Measurements from ENCODE around the gene BTLA. TPM values are rescaled to one million over a fixed set of nuclear protein-coding genes. Genes with fewer than 3 reads are reported as not detected.
A peak's percentile ranks its signal among the peaks of the same experiment; 100 is the strongest.

The BTLA gene
- total and polyA plus RNA-seq, 2 experiments from 2014 or later, result not detected

GRCh38 chr3:112437146-112438022, 61.9 kb downstream of the BTLA start:
- no peak for DNase-seq (ENCODE audit: low spot score)
- TF ChIP-seq EZH2 (IDR thresholded peaks at IDR 0.05; ENCODE audit: borderline replicate concordance) (no peak), CTCF (IDR thresholded peaks at IDR 0.05; ENCODE audit: poor library complexity) (peak; percentile 28), EZH2phosphoT487 (IDR thresholded peaks at IDR 0.05; ENCODE audit: low read depth, severe bottlenecking, unreplicated experiment) (no peak)
- WGBS (ENCODE audit: low lambda C conversion rate, missing lambda C conversion rate), result 95% methylated on average over 6 of the region's 6 CpGs
- no peaks in the 10 kb centered on the region for H3K4me1 ChIP-seq (ENCODE audit: insufficient read depth)
- no peaks in the 10 kb centered on the region for H3K27me3 ChIP-seq
- H3K4me3 ChIP-seq, result no peak overlapping the region
- H3K79me2 ChIP-seq, result no peaks in the 10 kb centered on the region
- no peak overlapping the region for H3K27ac ChIP-seq
- no peaks in the 10 kb centered on the region for H3K9me2 ChIP-seq (replicated peaks; ENCODE audit: insufficient read depth)
- no peak overlapping the region for H3K4me2 ChIP-seq
- H2AFZ ChIP-seq, result no peak overlapping the region
- no peaks in the 10 kb centered on the region for H3K36me3 ChIP-seq (replicated peaks; ENCODE audit: insufficient read depth, low read depth)
- H3K9me3 ChIP-seq (ENCODE audit: low read depth), result no peaks in the 10 kb centered on the region
- no peaks in the 10 kb centered on the region for H4K20me1 ChIP-seq (ENCODE audit: insufficient read depth, poor library complexity, severe bottlenecking)

- 77% methylated on average over 3 of the region's 3 CpGs for WGBS (ENCODE audit: low lambda C conversion rate, missing lambda C conversion rate)
- no peak overlapping the region for H3K4me2 ChIP-seq
- H3K27ac ChIP-seq, result no peak overlapping the region
- H3K9me3 ChIP-seq (ENCODE audit: low read depth), result no peaks in the 10 kb centered on the region
- H3K36me3 ChIP-seq (replicated peaks; ENCODE audit: insufficient read depth, low read depth), result no peaks in the 10 kb centered on the region
- H3K9me2 ChIP-seq (replicated peaks; ENCODE audit: insufficient read depth), result no peaks in the 10 kb centered on the region
- H4K20me1 ChIP-seq (ENCODE audit: insufficient read depth, poor library complexity, severe bottlenecking), result no peaks in the 10 kb centered on the region
- no peaks in the 10 kb centered on the region for H3K79me2 ChIP-seq
- no peak overlapping the region for H2AFZ ChIP-seq
- no peak overlapping the region for H3K4me3 ChIP-seq
- H3K27me3 ChIP-seq, result no peaks in the 10 kb centered on the region
- no peak for TF ChIP-seq EZH2phosphoT487 (IDR thresholded peaks at IDR 0.05; ENCODE audit: low read depth, severe bottlenecking, unreplicated experiment)
- no peak for TF ChIP-seq EZH2 (IDR thresholded peaks at IDR 0.05; ENCODE audit: borderline replicate concordance)
- TF ChIP-seq CTCF (IDR thresholded peaks at IDR 0.05; ENCODE audit: poor library complexity), result no peak
- no peaks in the 10 kb centered on the region for H3K4me1 ChIP-seq (ENCODE audit: insufficient read depth)
- no peak for DNase-seq (ENCODE audit: low spot score)
These were observed 69.3 kb downstream of the BTLA start for GRCh38 chr3:112429960-112430359.

GRCh38 chr3:112427123-112427522, 72.1 kb downstream of the BTLA start:
- H3K4me3 ChIP-seq, result no peak overlapping the region
- H3K27me3 ChIP-seq, result no peaks in the 10 kb centered on the region
- no peaks in the 10 kb centered on the region for H3K9me2 ChIP-seq (replicated peaks; ENCODE audit: insufficient read depth)
- no peak for DNase-seq (ENCODE audit: low spot score)
- no peak overlapping the region for H3K4me2 ChIP-seq
- no peak overlapping the region for H3K27ac ChIP-seq
- H3K4me1 ChIP-seq (ENCODE audit: insufficient read depth), result no peaks in the 10 kb centered on the region
- H3K9me3 ChIP-seq (ENCODE audit: low read depth), result no peaks in the 10 kb centered on the region
- 90% methylated on average over 5 of the region's 5 CpGs for WGBS (ENCODE audit: low lambda C conversion rate, missing lambda C conversion rate)
- H2AFZ ChIP-seq, result no peak overlapping the region
- TF ChIP-seq EZH2phosphoT487 (IDR thresholded peaks at IDR 0.05; ENCODE audit: low read depth, severe bottlenecking, unreplicated experiment) (no peak), CTCF (IDR thresholded peaks at IDR 0.05; ENCODE audit: poor library complexity) (no peak), EZH2 (IDR thresholded peaks at IDR 0.05; ENCODE audit: borderline replicate concordance) (no peak)
- no peaks in the 10 kb centered on the region for H3K79me2 ChIP-seq
- H3K36me3 ChIP-seq (replicated peaks; ENCODE audit: insufficient read depth, low read depth), result no peaks in the 10 kb centered on the region
- no peaks in the 10 kb centered on the region for H4K20me1 ChIP-seq (ENCODE audit: insufficient read depth, poor library complexity, severe bottlenecking)
